ENCODE data around the gene CSAG2.

CSAG2 gene

GRCh38 chrX:152658302-152658701 is 50.8 kb downstream of the CSAG2 start:
- no peak for TF ChIP-seq CTCF (IDR thresholded peaks at IDR 0.05; ENCODE audit: borderline replicate concordance, insufficient read depth, low read depth, low read length)
- no peak overlapping the region for H3K4me3 ChIP-seq (ENCODE audit: low read depth, low read length)

All from GM12875 (cell line).